Measurements from ENCODE around the gene BUD31.

Gene BUD31

GRCh38 chr7:99437946-99438572, 29.3 kb downstream of the BUD31 start:
- DNase-seq = no peak

DNA sequence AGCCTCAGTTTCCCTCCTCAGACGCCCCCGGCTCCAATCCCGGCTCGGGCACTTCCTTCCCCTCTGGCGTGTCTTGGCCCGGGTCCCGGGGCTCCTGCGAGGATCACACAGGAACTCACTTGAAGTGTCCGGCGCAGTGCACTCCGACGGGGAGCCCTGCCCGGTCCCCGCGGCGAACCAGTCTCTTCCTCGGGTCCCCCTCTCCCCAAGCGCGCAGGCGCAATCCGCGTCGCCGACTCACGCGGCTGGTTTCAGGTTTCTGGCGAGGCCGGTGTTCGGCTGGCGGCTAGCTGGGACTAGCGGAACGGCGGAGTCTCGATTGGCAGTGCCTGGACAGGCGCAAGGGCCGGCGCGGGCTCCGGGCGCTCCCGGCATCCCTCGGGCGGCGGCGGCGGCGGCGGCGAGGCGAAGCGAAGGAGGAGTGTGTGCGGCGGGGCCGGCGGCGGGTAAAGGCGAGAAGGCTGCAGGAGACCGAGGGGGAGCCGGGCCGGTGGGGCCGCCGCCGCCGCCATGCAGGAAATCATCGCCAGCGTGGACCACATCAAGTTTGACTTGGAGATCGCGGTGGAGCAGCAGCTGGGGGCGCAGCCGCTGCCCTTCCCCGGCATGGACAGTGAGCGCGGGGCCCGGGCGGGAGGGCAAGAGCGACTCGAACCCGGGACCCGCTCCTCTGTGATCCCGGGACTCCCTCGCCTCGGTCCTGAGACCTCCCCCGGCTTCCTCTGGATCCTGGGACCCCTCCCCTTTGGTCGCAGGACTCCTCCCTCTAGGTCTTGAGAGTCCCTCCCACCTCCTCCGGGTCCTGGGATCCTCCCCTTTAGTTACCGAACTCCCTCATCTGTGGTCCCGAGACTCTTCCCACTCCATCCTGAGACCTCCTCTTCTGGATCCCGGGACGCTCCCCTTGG, 30.1 kb downstream of the BUD31 start, which contains the start of the genes CPSF4 and PTCD1:
CPSF4 (plus strand) TSS at position 371 of the 908 bp plus-strand sequence; CDS start at position 511, 140 bp downstream.
PTCD1 (minus strand) TSS at position 226 of the 908 bp plus-strand sequence. CDS start 3,556 bp downstream, outside the sequence.
- peak; percentile 75 for DNase-seq

GRCh38 chr7:99440195-99440594, 31.4 kb downstream of the BUD31 start:
- DNase-seq = no peak

DNA sequence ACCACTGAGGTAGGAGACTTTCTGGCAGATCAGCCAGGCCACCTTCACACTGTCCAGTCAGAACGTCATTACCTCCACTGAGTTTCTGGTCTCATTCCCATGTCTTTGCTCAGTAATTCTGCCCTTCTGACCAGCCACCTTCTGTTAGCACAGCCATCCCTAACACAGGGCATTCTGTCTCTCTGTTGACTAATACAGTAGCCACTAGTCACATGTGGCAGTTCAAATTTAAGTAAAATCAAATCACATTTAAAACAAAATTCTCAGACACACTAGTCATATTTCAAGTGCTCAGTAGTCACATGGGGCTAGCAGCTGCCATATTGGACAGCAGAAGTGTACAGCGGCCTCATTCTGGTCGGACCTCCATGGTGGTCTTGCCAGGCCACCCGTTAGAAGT, 37.3 kb downstream of the BUD31 start:
- DNase-seq = no peak

GRCh38 chr7:99447943-99448342, 39.2 kb downstream of the BUD31 start:
- DNase-seq = no peak

- DNase-seq = no peak
Measured at GRCh38 chr7:99448855-99449254, 40.1 kb downstream of the BUD31 start.

DNA sequence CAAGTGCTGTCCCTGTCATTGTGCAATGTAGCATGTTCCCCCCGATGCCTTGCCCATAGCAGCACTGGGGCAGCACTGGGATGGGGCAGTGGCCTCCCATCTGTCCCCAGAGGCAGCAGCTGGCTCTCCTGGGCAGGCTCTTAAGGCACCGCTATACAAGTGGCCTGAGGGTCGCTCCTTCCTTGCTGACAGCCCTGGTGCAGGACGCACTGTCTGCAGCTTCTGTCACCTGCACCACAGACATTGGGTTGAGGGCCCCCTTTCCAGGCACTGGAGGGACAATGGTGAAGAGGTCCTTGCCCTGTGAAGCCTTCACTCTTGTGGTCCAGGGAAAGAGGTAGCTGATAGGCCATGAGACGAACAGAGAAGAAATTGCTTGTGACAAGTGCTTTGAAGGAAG, 40.6 kb downstream of the BUD31 start:
- no peak for DNase-seq

DNA sequence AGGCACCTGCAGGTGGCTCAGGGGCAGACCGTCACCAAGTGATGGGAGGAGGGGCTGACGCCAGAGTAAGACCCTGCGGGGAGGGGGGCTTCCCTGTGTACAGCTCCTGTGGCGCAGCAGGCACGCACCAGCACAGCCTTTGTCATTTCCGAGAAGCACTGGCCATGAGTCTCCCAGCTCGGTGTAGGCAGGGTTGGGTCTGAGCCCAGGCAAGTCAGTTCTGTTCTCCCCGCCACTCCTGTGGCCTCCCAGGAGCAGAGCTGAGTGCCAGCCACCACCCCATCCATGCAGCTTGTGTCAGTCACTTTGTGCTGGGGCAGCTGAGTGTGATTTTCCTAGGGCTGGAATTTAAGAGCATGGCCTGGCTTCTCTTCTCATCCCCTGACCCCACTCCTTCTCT, 43.2 kb downstream of the BUD31 start:
- no peak for DNase-seq

DNA sequence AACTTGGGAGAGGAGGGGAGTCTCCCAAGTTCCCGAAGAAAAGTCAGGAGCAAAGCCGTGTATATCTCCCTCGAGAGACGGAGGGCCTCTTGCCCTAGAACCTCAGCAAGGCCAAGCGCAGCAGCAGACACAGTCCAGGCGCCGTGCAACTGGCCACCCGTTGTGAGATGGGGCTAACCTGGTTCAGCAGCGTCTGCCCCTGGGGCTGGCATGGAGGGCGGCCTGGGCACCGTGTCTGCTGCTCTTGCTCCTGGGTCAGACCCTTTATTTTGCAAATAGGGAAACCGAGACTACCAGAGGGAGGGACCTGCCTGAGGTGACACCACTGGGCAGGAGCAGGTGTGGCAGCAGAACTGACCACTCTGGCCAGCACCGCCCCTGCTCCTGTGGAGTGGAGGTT, 43.8 kb downstream of the BUD31 start:
- DNase-seq = no peak

- no peak for DNase-seq
Measured at GRCh38 chr7:99453105-99453504, 44.3 kb downstream of the BUD31 start.

DNA sequence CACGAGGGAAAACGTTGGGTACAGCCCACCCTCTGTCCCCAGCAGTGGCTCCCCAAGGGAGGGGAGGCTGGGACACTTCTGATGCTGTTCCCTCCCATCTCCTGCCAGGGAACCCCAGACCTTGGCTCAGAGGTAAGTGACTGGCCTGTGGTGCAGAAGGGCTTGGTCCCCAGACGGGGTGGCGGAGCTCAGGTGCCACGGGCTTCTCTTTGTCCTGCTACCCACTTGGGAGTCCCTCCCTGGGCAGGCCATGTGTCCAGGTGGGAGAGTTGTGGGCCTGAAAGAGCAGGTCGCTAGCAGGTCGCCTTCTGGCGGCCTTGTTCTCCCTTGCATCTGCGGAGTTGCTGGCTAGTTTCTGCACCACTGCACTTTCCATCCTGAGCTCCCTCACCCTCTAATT, 47.1 kb downstream of the BUD31 start:
- no peak for DNase-seq

GRCh38 chr7:99456288-99456687, 47.5 kb downstream of the BUD31 start:
- DNase-seq = no peak

DNA sequence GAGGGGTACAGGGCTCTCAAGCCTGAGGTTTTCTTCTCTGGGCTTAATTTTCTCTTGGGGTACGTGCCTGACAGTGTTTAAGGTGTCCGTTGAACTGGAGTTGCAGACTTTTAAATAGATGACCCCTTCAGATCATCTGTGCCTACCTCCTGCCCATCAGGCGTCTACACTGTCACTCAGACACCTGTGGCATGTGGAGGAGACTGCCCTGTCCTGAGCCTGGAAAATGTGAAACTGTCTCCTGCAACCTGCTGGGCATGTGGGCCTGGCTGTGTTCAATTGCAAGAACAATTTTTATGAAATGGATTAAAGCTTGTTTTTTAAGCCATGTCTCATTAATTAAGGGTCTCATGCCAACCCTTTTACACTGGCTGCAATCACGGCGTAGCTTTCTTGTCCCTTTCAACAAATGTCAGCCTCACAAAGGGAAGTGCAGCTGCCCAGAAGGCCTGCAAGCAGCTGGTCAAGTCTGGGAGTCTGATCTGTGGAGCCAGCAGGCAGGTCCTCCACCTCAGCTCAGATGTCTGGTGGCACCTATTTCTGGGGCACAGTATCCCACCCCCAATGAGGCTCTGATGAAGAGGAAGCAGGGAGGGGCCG, 48.4 kb downstream of the BUD31 start:
- DNase-seq = no peak

DNA sequence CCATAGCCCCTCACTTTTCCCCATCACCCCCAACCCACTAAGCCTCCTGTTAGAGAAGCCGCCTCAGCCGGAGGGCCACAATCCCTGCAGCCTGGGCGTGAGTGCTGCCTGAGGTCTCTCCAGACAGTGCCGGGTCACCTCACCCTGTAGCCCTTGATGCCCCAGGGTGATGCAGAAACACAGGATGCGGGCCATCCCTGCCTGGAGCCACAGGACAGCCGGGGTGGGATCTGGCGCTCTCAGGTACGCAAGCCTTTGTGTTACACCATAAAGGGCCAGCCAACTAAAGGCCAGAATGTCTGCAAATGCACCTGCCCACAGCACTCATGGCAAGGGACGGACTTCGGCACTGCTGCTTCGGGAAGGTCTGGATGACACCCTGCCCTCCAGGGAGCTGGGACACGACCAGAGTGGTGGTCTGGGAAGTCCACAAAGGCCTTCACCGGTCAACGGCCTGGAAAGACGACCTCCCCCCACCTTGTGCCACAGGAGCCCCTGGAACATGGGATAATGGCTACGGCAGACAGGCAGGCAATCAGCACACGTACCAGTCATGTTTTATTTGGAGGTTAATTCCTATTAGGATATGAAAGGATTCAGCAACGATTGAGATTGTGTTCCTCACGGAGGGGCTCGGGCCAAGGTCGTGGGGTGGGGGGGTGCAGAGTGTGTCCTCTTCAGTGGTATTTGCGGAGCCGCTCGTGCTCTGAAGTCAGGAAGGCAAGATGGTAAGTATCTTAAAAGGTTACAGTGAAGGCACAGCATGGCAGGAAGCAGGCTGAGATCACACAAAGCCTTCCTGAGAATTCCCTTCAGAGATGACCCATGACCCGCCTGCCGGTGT, 49.1 kb downstream of the BUD31 start:
- no peak for DNase-seq

DNA sequence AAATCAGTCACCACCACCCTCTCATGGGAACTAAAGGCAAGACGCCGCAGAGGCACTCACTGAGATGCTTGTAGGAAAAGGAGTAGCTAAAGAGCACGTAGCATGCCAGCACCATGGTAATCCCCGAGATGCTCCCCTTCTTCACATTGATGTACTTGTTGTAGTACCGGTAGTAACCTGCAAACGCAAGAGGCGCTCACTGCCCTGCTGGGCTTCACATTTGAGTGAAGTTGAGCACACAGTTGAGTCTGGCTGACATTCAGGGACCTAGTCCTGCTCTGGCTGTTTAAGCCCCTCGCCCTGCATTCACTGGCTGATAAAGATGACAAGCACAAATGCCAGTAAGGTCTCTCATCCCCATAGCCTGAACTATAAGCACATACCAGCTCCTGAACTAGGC, 50.3 kb downstream of the BUD31 start:
- DNase-seq = no peak

GRCh38 chr7:99460651-99461050, 51.9 kb downstream of the BUD31 start:
- DNase-seq = no peak

GRCh38 chr7:99461221-99461620, 52.5 kb downstream of the BUD31 start:
- no peak for DNase-seq

DNA sequence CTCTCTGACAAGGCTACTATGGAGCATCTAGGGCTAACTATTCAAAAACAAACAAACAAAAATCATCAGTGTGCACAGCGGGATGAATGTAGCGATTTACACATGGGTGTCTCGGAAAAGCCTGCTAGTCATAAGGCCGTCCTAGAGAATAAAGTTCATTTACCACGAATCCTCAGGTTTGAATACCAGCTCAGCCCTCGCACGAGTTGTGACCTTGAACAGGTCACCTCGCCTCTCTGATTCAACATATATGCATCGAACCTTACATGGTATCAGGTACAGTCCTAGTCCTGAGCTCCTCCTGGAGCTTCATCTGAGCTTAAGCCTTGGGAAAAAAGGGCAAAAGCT, 56.6 kb downstream of the BUD31 start:
- DNase-seq = no peak

DNA sequence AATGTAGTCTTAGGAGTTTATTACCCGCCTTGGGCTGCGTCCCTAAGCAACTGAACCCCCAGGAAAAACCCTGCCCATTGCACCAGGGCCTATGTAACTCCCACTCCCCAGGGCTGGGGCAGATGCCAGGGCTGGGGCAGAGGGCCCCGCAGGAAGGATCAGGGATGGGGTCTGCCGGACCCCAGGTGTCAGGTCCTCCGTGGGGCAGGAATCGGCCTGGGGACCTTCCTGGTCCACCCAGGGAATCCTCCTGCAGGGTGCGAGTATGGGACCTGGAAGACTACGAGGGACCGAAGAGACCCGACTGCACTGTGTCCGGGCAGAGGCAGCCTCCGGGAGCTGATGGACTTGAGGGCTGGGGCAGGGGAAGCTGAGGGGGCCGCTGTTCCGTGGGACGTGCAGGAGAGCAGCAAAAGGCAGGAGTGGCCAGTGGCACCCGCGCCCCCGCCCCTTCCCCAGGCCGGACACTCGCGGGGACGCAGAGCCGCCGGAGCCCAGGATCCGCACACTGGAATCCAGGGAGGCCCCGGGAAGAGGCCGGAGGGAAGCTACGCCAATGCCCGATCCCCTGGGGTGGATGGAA, 59.7 kb downstream of the BUD31 start:
- no peak for DNase-seq

All from effector CD4-positive, alpha-beta T cell (primary cell).